HG03066 (cell line): ENCODE results near the gene MAFF.

Experiments
- ATAC-seq: cut with Tn5 transposase; IDR thresholded peaks from one replicate; pipeline ENCODE4 v1.9.1; 2021; ENCODE audit warnings: low read depth; ENCODE audit not compliant: unreplicated experiment

The MAFF gene

DNA sequence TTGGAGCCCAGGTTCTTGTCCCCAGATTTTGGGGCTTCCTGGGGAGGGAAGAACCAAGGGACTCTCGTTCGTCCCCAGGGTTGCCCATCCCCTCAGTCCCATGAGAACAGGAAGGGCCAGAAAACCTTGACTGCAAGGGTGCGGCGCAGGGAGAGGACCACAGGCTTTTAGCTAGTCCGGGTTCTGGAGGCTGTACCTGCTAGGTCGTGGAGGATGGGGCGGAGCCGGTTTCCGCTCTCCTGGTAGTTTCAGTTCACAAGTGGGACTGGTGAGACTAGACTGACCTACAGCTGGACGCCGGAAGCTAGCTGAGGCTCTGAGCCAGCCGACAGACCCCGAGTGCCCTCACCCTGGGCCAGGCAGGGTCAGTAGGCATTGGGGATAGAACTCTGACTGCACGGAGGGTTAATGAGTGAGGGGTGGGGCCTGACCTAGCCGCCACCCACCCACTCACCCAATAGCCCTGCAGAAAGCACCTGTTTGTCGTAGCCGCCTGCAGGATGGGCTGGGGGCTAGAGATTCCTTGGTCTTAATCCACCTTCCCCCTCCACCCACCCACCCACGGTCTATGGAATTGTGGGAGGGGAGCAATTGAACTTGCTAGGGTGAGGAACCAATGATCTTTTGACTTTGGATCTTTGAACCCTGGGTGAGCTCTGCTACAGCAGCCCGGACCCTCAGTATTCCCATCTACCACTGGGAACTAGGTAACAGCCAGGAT is 1.5 kb downstream of the MAFF start:
- no peak for ATAC-seq

- no peak for ATAC-seq
Observed at GRCh38 chr22:38203855-38204514, 2.2 kb downstream of the MAFF start.

DNA sequence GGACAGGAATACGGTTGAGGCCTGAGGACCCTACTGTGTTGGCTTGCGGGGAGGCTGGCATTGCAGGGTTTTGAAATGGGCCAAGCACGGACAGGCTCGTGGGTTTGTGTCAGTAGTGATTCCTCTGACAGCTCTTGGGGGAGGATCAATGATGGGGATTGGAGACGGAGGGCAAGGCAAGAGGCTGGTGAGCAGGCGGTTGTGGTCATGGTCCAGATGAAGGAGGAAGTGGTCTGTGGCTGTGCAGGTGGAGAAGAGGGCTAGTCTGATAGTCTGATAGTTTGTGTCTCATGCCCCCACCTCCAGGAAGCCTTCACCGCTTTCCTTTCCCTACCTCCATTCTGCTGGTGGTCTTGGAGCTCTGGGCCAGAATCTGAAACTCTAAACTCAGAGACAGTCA is 3.0 kb downstream of the MAFF start:
- ATAC-seq = no peak

DNA sequence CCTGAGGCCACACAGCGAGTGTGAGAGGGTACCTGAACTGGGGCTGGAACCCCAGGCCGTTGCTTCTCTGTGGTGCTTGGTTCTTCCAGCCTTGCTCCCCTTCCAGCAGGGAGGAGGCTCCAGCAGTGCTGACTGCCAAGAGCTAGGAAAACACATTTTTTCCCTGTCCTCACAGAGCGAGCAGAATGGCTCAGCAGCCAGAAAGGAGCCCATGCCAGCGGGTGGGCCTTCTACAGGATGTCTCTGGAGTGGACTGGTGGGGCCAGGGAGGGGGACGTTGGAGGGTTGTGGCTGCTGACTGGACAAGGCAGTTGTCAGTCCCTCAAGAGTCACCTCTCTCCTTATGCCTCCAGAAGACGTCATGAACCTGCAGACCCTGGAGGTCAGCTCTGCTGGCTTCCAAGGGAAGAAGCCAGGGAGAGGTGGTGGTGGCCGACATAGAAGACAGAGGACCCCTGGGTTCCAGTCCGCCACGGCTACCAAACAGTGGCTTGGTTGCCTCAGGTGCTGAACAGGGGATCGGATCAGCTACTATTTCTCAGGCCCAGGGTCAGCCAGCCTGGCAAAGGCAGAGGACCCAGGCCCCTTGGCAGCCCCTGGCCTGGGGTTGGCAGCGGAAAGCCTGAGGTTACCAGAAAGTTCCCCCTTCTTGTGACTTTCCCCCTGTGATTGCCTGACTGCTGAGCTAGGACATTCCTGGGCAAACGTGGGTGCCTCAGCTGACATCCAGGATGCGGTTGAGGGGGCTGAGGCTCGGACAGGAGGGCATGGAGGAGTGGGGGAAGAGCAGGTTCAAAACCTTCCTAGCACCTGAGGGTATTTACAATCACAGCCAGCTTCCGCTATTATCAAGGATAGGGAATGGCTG is 3.7 kb downstream of the MAFF start:
- no peak for ATAC-seq

DNA sequence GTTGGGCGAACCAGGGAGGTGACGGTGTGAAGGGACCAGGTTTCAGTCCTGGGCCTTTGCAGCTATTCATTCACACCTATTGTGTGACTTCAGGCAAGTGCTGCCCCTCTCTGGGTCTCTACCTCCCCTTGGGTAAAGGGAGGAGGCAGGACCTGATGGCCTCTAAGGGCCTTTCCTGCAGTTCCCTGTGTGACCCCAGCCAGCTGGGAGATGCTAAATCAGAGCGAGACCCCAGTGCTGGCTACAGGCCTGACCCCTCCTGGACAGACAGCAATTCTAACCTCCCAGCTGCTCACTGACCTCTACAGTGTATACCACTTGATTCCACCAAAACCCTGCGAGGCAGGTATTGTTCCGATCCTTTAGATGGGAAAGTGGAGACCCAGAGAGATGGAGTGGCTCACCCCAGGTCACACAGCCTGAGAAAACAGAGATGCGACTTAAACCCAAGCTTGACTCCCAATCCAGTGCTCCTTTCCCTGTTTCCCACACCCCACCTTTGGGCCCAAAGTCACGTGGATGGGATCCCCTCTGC is 6.2 kb downstream of the MAFF start:
- ATAC-seq = no peak

- no peak for ATAC-seq
Observed at GRCh38 chr22:38208551-38208968, 6.8 kb downstream of the MAFF start.

DNA sequence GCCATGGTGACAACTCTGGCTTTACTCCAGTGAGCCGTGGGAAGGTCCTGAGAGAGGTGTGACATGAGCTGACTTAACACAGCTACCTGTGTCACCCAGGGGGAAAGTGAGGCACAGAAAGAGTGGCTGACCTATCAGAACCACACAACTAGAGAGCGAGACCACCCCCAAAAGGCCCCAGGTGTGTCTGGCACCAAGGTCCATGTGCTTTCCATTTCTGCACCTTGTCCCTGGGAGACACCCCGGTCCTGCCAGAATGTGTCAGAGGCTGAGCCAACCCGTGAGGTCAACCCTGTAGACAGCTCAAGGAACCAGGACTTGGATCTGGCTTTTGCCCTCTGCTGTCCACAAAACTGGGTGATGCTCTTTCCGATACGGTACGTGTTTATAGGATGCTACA is 9.8 kb downstream of the MAFF start:
- ATAC-seq = no peak

- ATAC-seq = no peak
Observed at GRCh38 chr22:38212442-38212841, 10.6 kb downstream of the MAFF start.

GRCh38 chr22:38213319-38213989 is 11.7 kb downstream of the MAFF start:
- ATAC-seq = no peak

DNA sequence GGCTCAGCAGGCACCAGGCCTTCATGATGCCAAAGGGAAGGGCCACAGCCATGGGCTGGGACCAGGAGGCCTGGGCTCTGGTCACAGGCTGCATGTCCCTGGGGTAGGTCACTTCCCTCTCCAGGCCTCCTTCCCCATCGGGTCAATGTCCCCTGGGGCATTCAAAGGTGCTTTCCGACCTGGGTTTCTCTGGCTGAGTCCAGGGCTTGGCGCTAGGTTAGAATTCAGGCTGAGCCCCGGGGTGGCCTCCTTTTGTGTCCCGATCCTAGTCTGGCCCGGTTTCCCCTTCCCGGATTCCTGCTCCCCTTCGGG is 12.2 kb downstream of the MAFF start:
- ATAC-seq = no peak

DNA sequence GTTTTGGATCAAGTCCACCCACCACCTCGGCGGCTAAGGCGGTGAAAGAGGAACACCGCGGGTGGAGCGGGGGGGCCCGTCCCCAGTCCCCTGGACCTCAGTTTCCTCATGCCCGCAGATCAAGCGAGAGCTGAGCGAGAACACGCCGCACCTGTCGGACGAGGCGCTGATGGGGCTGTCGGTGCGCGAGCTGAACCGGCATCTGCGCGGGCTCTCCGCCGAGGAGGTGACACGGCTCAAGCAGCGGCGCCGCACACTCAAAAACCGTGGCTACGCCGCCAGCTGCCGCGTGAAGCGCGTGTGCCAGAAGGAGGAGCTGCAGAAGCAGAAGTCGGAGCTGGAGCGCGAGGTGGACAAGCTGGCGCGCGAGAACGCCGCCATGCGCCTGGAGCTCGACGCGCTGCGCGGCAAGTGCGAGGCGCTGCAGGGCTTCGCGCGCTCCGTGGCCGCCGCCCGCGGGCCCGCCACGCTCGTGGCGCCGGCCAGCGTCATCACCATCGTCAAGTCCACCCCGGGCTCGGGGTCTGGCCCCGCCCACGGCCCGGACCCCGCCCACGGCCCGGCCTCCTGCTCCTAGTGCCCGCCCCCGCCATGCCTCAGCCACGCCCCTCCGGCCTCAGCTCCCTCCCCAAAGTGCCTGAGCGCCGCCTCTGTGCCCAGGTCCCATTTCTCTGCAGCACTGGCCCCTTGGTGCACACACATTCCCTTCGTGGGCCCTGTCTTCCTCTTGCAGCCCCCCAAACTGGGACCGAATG is 12.7 kb downstream of the MAFF start:
- ATAC-seq = no peak

DNA sequence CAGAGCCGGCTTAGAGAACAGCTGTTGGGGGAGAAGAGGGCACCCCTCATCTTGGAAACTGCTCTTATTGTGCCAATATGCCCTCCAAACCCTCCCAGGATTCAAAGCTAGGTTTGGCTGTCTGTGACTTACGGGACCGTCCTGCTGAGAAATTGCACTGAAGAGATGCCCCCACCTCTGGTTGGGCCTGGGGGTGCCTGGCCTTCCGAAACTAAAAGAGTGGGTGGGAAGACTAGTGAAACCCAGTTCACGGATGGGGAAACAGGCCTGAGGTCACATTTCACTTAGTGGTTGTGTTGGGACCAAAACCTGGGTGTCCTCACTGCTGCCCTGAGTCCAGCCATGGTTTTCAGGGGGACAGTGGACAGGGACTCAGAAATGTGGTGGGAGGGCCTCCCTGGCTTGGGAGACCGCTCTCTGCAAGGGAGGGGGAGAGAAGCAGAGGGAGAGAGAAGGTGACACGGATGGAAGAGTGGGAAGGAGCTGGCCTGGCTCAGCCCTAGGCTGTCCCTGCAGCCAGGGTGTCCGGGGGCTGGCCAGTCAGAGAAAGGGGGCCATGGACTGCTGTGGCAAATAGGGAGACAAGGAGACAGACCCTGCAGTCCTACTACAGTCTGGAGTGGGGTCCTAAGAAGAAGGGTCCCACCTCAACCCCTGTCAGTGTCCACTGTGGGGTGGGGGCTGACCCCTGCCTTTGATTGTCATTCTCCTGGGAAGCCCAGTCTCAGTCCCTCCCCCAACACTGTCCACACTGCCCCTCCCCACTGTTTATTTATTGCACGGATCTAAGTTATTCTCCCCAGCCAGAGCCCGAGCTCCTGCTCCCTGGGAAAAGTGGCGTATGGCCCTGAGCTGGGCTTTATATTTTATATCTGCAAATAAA is 13.6 kb downstream of the MAFF start:
- ATAC-seq = no peak

DNA sequence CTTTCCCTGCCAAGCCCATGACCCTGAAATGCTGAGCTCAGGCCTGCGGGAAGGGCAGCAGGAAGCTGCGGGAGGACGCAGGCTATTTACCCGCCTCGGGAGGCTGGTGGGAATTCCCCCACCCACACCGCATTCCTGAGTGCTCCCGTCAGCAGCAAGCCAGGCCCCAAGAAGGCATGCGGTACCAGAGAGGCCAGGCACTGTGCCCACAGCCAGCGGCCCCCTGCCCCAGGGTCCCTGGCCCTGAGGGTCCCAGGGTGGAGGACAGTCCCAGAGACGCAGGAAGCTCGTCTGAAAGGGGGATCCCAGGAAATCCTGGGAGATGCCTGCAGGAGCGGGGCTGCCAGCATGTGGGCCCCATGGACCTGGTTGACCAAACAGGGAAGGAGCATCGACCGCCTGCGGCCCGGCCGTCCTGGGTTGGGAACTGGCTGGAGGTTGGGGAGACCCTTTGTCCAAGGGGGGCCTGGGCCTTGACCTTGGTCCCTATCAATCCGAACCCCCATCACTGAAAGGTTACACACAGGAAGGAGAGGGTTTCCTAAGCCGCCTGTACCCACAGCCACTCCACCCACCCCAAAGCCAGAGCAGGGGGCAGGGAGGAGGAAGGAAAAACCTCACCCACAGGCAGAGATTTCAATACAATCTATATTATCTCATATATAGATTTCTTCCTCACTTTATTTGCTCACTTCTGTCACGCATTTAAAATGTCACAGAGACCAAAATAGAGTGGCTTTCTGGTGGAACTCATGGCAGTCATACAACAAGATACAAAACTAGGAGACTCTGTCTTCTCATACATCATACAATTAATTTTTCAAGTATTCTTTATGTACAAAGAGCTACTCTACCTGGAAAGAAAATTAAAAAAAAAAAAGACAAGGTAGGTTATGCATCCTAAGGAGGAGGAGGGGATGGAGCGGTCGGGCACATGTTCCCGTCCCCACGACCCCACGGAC is 17.1 kb downstream of the MAFF start:
- ATAC-seq = no peak

DNA sequence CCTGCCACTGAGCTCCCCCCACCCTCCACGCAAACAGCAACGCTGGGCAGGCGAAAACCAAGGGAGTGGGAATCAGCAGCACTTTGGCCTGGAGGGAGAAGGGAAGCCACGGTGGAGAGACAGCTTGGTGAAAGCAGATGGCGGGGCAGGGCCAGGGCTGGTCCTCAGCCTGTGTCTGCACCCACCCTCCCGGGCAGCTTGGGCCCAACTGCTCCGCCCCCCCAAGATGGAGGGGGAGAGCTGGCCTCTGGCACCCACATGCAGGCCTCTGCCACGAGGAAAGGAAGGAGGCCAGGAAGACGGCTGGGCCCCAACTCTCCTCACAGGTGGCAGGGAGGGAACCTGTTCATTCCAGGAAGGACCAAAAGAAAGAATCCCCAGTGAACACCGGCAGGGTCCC is 17.8 kb downstream of the MAFF start:
- no peak for ATAC-seq

- ATAC-seq = no peak
Observed at GRCh38 chr22:38220163-38220562, 18.4 kb downstream of the MAFF start.

- no peak for ATAC-seq
Observed at GRCh38 chr22:38220653-38221386, 19.0 kb downstream of the MAFF start.

GRCh38 chr22:38221407-38221806 is 19.6 kb downstream of the MAFF start:
- ATAC-seq = no peak
